GM06990 (cell line): ENCODE measurements around the gene AHSA1.
"Not testable (repeated sequence)": the region's sequence is repeated elsewhere in the genome, so short reads cannot be mapped to it uniquely, and the experiment has no call there.

Experiments
- DNase-seq: peaks from one replicate; pipeline ENCODE4 v3.0.0-alpha.2; 2011; ENCODE audit not compliant: insufficient read length; ENCODE audit errors: extremely low read depth
- H3K27me3 ChIP-seq: replicated peaks from 2 replicates; pipeline ENCODE4 v1.6.0; 2011; ENCODE audit warnings: low read length; ENCODE audit not compliant: control insufficient read depth, insufficient read depth
- H3K36me3 ChIP-seq: 2 replicates; pipeline ENCODE4 v1.5.1; 2011; ENCODE audit warnings: low read length; ENCODE audit not compliant: control insufficient read depth, insufficient read depth
- H3K4me3 ChIP-seq: replicated peaks from 2 replicates; pipeline ENCODE4 v1.5.1; 2011; ENCODE audit warnings: low read depth, mild to moderate bottlenecking, control low read depth, low read length
- TF ChIP-seq, protein P1 (sequence below): IDR thresholded peaks from 2 replicates; pipeline ENCODE4 v1.5.1; 2011; ENCODE audit warnings: low read length, control low read depth, mild to moderate bottlenecking, inconsistent platforms; ENCODE audit not compliant: insufficient read depth, poor library complexity, severe bottlenecking

The AHSA1 gene

GRCh38 chr14:77457522-77458248 lies at the start of gene AHSA1, which contains the start of gene VIPAS39:
Gene AHSA1 (plus strand): TSS chr14:77458093. CDS start chr14:77458190, 97 bp downstream.
Gene VIPAS39 (minus strand): TSS chr14:77457601. CDS start chr14:77454102, 3,499 bp downstream.
- peak within 1 kb of the TSS; percentile 100 for H3K4me3 ChIP-seq
- peaks cover 19% of the 10 kb centered on the region for H3K36me3 ChIP-seq
- DNase-seq, result peak; percentile 92
- TF ChIP-seq, protein P1, sequence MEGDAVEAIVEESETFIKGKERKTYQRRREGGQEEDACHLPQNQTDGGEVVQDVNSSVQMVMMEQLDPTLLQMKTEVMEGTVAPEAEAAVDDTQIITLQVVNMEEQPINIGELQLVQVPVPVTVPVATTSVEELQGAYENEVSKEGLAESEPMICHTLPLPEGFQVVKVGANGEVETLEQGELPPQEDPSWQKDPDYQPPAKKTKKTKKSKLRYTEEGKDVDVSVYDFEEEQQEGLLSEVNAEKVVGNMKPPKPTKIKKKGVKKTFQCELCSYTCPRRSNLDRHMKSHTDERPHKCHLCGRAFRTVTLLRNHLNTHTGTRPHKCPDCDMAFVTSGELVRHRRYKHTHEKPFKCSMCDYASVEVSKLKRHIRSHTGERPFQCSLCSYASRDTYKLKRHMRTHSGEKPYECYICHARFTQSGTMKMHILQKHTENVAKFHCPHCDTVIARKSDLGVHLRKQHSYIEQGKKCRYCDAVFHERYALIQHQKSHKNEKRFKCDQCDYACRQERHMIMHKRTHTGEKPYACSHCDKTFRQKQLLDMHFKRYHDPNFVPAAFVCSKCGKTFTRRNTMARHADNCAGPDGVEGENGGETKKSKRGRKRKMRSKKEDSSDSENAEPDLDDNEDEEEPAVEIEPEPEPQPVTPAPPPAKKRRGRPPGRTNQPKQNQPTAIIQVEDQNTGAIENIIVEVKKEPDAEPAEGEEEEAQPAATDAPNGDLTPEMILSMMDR, result no peak
- H3K27me3 ChIP-seq, result no peaks in the 10 kb centered on the region

- Histone ChIP-seq H3K4me3 (no peak overlapping the region), H3K27me3 (no peaks in the 10 kb centered on the region), H3K36me3 (no peaks in the 10 kb centered on the region)
- TF ChIP-seq, protein P1, result peak; percentile 36
- DNase-seq, result peak; percentile 1
Observed at GRCh38 chr14:77409131-77409533, 48.8 kb upstream of the AHSA1 start.

GRCh38 chr14:77415403-77416030 lies 42.4 kb upstream of the AHSA1 start:
- H3K36me3 ChIP-seq, DNase-seq, H3K4me3 ChIP-seq, H3K27me3 ChIP-seq: not testable (repeated sequence)

- H3K36me3 ChIP-seq, H3K27me3 ChIP-seq, H3K4me3 ChIP-seq, DNase-seq: not testable (repeated sequence)
Observed at GRCh38 chr14:77416098-77416497, 41.8 kb upstream of the AHSA1 start.

DNA sequence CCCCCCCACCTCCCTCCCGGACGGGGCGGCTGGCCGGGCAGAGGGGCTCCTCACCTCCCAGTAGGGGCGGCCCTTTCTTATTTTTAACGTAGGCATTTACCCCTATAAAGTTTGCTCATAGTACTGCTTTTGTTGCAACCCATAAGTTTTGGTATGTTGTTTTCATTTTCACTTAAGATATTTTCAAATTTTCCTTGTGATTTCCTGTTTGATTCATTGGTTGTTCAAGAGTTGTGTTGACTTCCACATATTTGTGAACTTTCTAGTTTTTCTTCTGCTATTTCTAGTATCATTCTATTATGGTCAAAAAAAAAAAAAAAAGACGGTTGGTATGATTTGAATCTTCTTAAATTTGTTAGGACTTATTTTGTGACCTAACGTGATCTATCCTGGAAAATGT lies 41.1 kb upstream of the AHSA1 start:
- no peaks in the 10 kb centered on the region for H3K36me3 ChIP-seq
- no peak for DNase-seq
- H3K27me3 ChIP-seq, result no peaks in the 10 kb centered on the region
- TF ChIP-seq, protein P1, result no peak
- H3K4me3 ChIP-seq, result no peak overlapping the region

GRCh38 chr14:77421201-77421600 lies 36.7 kb upstream of the AHSA1 start:
- peaks cover 15% of the 10 kb centered on the region for H3K36me3 ChIP-seq
- DNase-seq, result no peak
- H3K4me3 ChIP-seq, result no peak overlapping the region
- no peaks in the 10 kb centered on the region for H3K27me3 ChIP-seq
- TF ChIP-seq, protein P1, result no peak

DNA sequence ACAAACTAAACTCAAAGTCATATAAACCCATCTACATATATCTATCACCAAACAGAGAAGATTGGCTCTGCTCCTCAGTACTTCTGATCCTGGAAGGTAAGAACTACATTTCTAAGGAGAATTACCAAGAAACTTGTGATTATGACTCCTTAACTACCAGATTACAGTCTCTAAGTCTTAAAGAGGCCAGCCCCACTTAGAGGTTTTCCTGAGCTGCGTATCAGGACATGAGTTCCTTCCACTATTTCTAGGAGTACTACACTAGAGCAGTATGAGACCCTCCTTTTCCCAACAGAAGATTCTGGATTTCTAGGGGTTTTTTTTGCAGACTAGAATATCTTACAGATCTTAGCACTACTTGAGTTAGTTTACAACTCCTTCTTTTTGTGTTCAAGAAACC lies 34.5 kb upstream of the AHSA1 start, which contains the start of gene NOXRED1:
NOXRED1 (minus strand) TSS at position 101 of the 400 bp plus-strand sequence. CDS start 634 bp downstream, outside the sequence.
- DNase-seq, result no peak
- H3K27me3 ChIP-seq, result no peaks in the 10 kb centered on the region
- TF ChIP-seq, protein P1, result no peak
- no peak within 1 kb of the TSS for H3K4me3 ChIP-seq
- H3K36me3 ChIP-seq, result peaks cover 26% of the 10 kb centered on the region
